Activated CD4-positive, alpha-beta memory T cell treated with anti-CD3 and anti-CD28 coated beads, Interleukin-2, amount 10 ng/mL, durations not matched to agents 7 days and 5 days (primary cell): ENCODE data around the gene FILIP1L. TPM values are rescaled to one million over a fixed set of nuclear protein-coding genes. Genes with fewer than 3 reads are reported as not detected.

Experiments
- CTCF ChIA-PET: fragments of 350-600 bp; sonication (Branson Sonifier 250); formaldehyde crosslinking; loops from one replicate; lab custom pipeline; 2021; ENCODE audit warnings: antibody characterized with exemption, inconsistent platforms; lab: Charles Lee
- POLR2A ChIA-PET: fragments of 350-600 bp; sonication (Branson Sonifier 250); formaldehyde crosslinking; loops from one replicate; lab custom pipeline; 2021; ENCODE audit warnings: antibody characterized with exemption; lab: Charles Lee
- DNase-seq: peaks from one replicate; pipeline ENCODE4 v3.0.0-alpha.2; 2020
- H3K27ac Mint-ChIP-seq: one replicate; pipeline ENCODE4 v1.8.0; 2021; ENCODE audit warnings: mild to moderate bottlenecking, mixed read lengths
- H3K27me3 Mint-ChIP-seq: one replicate; pipeline ENCODE4 v1.8.0; 2021; ENCODE audit warnings: mixed read lengths
- H3K36me3 Mint-ChIP-seq: one replicate; pipeline ENCODE4 v1.8.0; 2021; ENCODE audit warnings: low read depth, mixed read lengths
- H3K4me1 Mint-ChIP-seq: one replicate; pipeline ENCODE4 v1.8.0; 2021; ENCODE audit warnings: mixed read lengths
- H3K4me3 Mint-ChIP-seq: one replicate; pipeline ENCODE4 v1.8.0; 2021; ENCODE audit warnings: mild to moderate bottlenecking, mixed read lengths
- H3K9me3 Mint-ChIP-seq: one replicate; pipeline ENCODE4 v1.8.0; 2021; ENCODE audit warnings: mixed read lengths
- total RNA-seq, 2 experiments: library from RNA; stranded (reverse); gene quantifications; one replicate each; pipeline ENCODE4 v1.2.3, GENCODE V29; 2021

Gene FILIP1L
- total RNA-seq, 2 experiments from 2014 or later, result 1.9 to 2.0 TPM

DNA sequence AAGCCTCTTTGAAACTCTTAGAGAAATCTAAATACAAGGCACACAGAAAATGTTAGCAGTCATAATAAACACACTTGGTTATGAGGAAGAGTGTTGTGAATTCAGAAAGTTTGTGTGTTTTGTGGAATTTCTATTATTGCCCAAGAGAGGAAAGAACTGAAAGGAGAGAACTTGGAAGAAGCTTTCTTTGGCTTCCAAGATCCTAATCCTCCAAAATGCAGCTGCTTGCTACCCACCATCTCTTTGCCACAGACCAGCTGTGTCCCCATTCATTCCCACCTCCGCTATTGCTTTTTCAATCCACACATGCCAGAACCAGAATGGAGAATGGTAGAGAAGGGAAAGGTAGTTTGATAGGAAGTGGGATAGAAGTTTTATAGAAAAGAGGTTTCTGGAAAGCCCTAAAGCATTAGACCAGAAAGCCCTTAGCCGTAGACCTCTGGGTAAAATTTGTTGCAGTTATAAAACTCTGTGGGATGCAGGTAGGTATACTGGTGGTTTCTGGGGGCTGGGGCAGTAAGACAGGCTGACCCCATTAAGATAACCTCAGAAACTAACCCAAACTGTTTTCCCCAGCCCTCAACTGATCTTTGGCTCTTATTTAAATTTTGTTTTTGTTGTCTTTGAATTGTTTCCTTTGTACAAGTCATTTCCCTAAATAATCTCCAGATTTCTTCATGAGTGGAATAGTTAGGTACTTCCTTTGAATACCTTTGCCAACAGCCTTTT lies 108.5 kb downstream of the FILIP1L start:
- peaks cover 2% of the 10 kb centered on the region for H3K4me1 Mint-ChIP-seq
- no peaks in the 10 kb centered on the region for H3K27me3 Mint-ChIP-seq
- H3K27ac Mint-ChIP-seq, result no peak overlapping the region
- ChIA-PET POLR2A (no interaction called here), CTCF (no interaction called here)
- no peaks in the 10 kb centered on the region for H3K9me3 Mint-ChIP-seq
- no peak overlapping the region for H3K4me3 Mint-ChIP-seq
- DNase-seq, result no peak
- peaks cover 2% of the 10 kb centered on the region for H3K36me3 Mint-ChIP-seq

DNA sequence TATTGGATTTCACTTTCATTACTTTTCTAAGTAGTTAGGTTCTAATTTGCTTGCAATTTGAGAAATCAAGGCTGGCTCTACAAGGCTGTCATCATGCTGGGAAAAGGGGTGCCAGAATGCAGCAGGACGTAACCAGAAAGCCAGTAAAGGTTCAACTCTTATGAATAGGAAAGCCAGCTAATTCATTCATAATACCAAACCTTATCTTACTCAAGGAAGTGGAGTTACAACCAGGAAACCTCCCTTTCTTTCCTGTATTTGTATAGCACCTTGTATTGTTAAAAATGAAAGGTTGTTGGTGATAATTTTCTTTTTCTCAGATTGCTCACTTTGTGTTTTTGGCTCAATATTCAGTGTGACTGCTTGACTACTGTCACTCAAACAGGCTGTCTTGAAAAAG lies 109.4 kb downstream of the FILIP1L start:
- POLR2A ChIA-PET, result no interaction called here
- no peak overlapping the region for H3K4me3 Mint-ChIP-seq
- H3K36me3 Mint-ChIP-seq, result no peaks in the 10 kb centered on the region
- H3K27me3 Mint-ChIP-seq, result no peaks in the 10 kb centered on the region
- DNase-seq, result no peak
- H3K9me3 Mint-ChIP-seq, result no peaks in the 10 kb centered on the region
- no peak overlapping the region for H3K27ac Mint-ChIP-seq
- H3K4me1 Mint-ChIP-seq, result peaks cover 2% of the 10 kb centered on the region
- CTCF ChIA-PET, result no interaction called here

DNA sequence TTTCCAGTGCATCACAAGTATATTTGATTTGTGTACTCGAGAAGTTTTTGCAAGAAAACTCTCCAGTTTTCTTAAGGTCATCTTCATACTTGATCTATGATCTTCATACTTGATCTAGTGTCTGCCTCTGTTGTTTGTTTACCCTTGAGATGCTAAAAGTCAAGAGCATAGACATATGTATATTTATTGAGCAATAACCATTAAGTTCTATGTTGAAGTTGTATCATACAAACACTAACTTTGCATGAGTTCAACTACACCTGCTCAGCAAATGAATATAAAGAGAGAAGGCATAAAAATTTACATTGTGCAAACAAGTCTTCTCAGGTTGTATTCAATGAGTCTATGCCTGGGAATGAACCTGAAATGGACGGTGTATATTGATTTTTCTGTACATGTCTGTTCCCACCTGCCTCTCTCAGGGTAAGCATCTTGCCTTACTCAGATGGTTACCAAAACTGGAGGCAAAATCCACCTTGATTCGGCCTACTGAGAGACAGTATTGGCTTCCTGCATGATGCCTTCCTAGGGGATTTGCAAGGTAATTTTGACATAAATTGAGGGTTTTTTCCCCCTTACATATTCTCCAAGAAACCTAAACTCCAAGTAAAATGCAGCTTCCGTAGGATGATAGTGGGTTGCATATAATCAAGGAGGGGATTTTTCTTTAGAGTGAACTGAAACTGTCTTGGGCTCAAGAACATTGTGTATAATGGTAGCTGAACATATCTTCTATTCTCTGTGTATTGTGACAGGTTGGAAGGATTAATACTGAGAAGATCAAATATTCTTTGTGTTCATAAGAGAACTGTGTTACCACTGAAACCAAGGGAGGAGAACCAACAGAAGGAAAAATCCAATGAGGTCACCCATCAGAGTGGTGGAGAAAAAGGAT lies 110.4 kb downstream of the FILIP1L start:
- H3K27me3 Mint-ChIP-seq, result no peaks in the 10 kb centered on the region
- DNase-seq, result no peak
- POLR2A ChIA-PET, result no interaction called here
- peaks cover 2% of the 10 kb centered on the region for H3K4me1 Mint-ChIP-seq
- no peaks in the 10 kb centered on the region for H3K36me3 Mint-ChIP-seq
- H3K4me3 Mint-ChIP-seq, result no peak overlapping the region
- H3K27ac Mint-ChIP-seq, result no peak overlapping the region
- H3K9me3 Mint-ChIP-seq, result no peaks in the 10 kb centered on the region
- CTCF ChIA-PET, result no interaction called here

DNA sequence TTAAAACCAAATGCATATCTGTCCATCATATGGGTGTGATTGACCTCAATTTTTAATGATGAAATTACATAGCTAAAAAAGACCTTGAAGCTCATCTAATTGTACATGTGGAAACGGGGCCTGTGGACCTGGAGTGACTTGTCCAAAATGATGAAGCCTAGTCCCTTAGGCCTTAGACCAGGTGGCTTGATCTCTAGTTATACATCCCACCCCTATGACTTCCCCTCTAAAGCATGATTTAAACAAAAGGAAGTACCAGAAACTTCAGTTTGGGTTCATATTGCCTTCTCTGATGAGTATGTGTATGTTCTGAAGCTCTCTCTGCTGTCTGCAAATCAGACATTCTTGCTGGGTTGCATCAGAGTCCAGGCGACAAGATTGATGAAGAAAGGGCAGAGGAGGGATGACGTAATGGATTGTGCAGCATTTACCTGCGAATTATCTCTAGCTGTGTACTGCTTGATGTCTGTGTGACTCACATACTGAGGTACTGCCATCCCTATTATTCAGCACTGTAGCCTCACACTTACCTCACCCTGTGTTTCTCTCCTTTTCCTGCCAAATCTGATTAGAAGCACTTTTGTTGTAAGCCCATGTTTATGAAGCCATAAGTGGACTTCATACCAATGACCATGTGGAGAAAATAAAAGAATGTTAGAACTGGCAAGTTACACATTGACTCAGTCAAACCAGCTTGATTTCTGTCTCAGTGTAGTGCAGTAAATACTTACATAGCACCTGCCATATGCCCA lies 111.5 kb downstream of the FILIP1L start:
- no peak for DNase-seq
- H3K4me3 Mint-ChIP-seq, result no peak overlapping the region
- H3K27me3 Mint-ChIP-seq, result no peaks in the 10 kb centered on the region
- peaks cover 2% of the 10 kb centered on the region for H3K4me1 Mint-ChIP-seq
- ChIA-PET POLR2A (no interaction called here), CTCF (no interaction called here)
- no peak overlapping the region for H3K27ac Mint-ChIP-seq
- peaks cover 2% of the 10 kb centered on the region for H3K9me3 Mint-ChIP-seq
- H3K36me3 Mint-ChIP-seq, result no peaks in the 10 kb centered on the region

DNA sequence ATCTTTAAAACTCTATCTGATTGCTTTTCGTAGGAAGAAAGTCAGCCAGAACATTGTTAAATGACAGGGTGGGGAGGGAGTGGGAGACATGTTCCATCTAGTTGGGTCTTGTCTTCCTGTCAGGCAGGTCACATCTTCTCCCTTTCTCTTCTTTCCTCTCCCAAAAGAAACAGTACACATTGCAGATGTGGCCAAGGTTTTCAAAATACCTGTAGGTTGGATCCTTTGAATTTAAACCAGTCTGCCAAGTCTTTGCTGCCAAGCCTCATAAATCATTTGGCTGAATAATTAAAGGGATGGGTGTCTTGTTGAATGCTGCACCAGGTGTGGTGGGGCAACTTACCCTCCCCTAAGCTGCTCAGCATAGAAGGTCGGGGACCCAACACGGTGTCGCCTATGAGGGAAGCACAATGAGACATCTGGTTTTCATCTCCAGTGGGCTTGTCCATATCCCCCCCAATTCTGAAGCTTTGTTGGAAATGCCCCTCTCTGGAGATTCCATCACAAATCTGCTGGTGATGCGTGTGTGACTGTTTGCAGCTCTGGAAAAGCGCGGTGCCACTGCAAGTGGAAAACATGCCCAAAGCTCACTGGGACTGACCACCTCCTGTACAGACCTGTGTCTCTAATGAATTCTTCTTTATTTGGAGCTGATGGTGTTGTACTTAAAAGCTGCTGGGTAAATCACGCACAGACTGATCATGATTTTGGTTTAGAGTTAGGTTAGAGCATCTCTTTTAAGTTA lies 112.6 kb downstream of the FILIP1L start:
- Mint-ChIP-seq H3K27ac (no peak overlapping the region), H3K9me3 (peaks cover 5% of the 10 kb centered on the region)
- POLR2A ChIA-PET, result no interaction called here

DNA sequence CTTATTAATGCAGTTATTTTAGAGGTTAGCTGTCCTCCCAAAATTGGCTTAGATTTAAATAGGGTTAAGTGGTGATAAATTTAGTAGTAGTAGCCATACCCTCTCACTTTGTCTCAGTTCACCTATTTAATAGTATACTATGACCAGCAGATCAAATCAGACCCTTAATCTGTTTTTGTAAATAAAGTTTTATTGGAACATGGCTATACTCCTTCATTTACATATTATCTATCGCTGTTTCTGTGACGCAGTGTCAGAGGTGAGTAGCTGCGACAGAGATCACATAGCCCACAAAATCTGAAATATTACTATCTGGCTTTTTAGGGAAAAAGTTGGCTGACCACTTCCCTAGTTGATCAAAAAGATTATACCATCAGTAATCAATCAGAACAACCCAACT lies 113.2 kb downstream of the FILIP1L start:
- Mint-ChIP-seq H3K36me3 (peaks cover 6% of the 10 kb centered on the region), H3K9me3 (peaks cover 9% of the 10 kb centered on the region), H3K4me3 (no peak overlapping the region), H3K4me1 (peaks cover 2% of the 10 kb centered on the region), H3K27me3 (no peaks in the 10 kb centered on the region), H3K27ac (no peak overlapping the region)
- DNase-seq, result no peak
- ChIA-PET CTCF (no interaction called here), POLR2A (no interaction called here)

More for the DNA sequence above, 112.6 kb downstream of the FILIP1L start:
- H3K4me1 Mint-ChIP-seq, result peaks cover 2% of the 10 kb centered on the region
- H3K4me3 Mint-ChIP-seq, result no peak overlapping the region
- H3K27me3 Mint-ChIP-seq, result no peaks in the 10 kb centered on the region
- CTCF ChIA-PET, result interaction anchor here (0.5 kb wide), 1 partner anchor 839 kb away, joined by 4 read pairs; no protein-coding TSS in a partner anchor
- peaks cover 4% of the 10 kb centered on the region for H3K36me3 Mint-ChIP-seq
- DNase-seq, result no peak

DNA sequence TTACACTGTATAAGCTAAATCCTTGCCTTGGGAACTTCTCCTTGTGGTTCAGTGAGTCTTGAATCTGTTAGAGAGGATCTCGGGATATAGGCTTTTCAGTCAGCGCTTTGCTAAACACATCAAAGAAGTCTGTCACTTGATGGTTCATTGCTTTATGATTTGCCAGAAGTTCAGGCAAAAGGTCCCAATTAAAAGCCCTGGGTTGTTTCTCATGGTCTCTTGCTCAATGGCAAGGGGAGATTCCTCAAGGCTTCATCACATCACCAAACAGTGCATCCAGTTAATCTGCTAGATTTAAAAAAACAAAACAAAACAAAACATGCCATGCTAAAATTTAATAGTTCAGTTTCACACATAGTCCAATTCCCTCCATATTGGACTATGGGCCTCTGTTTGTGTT lies 114.8 kb downstream of the FILIP1L start:
- Mint-ChIP-seq H3K9me3 (peaks cover 12% of the 10 kb centered on the region), H3K4me3 (no peak overlapping the region), H3K27me3 (no peaks in the 10 kb centered on the region), H3K27ac (no peak overlapping the region), H3K4me1 (peaks cover 2% of the 10 kb centered on the region), H3K36me3 (peaks cover 14% of the 10 kb centered on the region)
- DNase-seq, result no peak
- ChIA-PET CTCF (no interaction called here), POLR2A (no interaction called here)

DNA sequence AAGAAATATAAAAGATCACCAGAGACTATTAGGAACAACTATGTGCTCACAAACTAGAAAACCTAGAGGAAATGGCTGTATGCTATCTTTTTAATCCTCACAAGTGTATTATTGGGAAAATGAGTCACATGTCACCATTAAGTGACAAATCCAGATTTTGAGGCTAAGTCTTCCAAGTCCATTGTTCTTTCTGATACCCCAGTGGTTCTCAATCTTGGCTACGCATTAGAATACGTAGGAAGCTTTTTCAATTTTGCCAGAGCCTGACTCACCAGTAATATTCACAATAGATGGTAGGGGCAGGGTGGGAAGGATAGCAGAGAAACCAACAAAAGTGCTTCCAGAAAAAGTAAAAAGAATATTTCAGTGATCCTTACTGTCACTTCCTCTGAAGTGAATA lies 117.0 kb downstream of the FILIP1L start:
- peaks cover 18% of the 10 kb centered on the region for H3K36me3 Mint-ChIP-seq
- H3K27ac Mint-ChIP-seq, result no peak overlapping the region
- no peak for DNase-seq
- H3K27me3 Mint-ChIP-seq, result no peaks in the 10 kb centered on the region
- H3K4me1 Mint-ChIP-seq, result no peaks in the 10 kb centered on the region
- POLR2A ChIA-PET, result no interaction called here
- H3K4me3 Mint-ChIP-seq, result no peak overlapping the region
- CTCF ChIA-PET, result no interaction called here
- peaks cover 24% of the 10 kb centered on the region for H3K9me3 Mint-ChIP-seq

DNA sequence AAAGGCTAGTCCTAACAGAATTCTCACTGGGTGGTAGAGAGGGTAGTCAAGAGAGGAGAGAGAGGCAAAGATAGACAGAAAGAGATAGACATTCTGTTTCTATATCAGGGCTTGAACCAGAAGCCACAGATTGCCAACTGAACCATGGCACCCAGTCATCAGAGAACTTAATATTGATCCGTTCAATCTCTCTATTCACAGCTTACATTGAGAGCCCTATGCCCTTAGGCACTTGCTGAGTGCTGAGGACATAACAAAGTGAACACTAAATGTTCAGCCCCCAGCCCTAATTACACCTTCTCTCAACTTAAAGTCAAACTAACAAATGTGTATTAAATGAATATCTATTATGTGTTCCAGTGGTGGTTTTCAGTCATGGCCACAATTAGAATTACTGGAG lies 124.1 kb downstream of the FILIP1L start:
- H3K9me3 Mint-ChIP-seq, result peaks cover 12% of the 10 kb centered on the region
- H3K4me1 Mint-ChIP-seq, result no peaks in the 10 kb centered on the region
- H3K36me3 Mint-ChIP-seq, result peaks cover 7% of the 10 kb centered on the region
- ChIA-PET POLR2A (no interaction called here), CTCF (no interaction called here)
- no peak overlapping the region for H3K27ac Mint-ChIP-seq
- no peaks in the 10 kb centered on the region for H3K27me3 Mint-ChIP-seq
- H3K4me3 Mint-ChIP-seq, result no peak overlapping the region
- no peak for DNase-seq

DNA sequence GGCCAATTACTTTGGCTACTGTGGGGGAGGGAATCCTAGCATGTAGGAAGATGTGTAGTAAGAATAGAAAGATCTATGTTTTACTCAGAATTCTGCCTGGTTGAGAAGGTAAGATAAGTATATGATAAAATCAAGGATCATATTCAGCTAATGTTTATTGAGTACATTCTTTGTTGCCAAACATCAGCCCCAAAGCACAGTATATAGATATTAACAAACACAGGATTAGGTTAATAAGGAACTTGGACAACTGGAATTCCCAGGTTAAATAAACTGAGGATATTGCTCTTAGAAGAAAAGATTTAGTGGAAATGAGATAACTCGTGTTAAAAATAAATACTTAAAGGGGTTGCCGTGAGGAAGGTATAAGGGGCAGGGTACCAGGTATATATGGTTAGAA lies 129.6 kb downstream of the FILIP1L start:
- no peaks in the 10 kb centered on the region for H3K4me1 Mint-ChIP-seq
- no peaks in the 10 kb centered on the region for H3K36me3 Mint-ChIP-seq
- H3K27ac Mint-ChIP-seq, result no peak overlapping the region
- POLR2A ChIA-PET, result no interaction called here
- no peaks in the 10 kb centered on the region for H3K27me3 Mint-ChIP-seq
- no peaks in the 10 kb centered on the region for H3K9me3 Mint-ChIP-seq
- CTCF ChIA-PET, result no interaction called here
- DNase-seq, result no peak
- H3K4me3 Mint-ChIP-seq, result no peak overlapping the region

DNA sequence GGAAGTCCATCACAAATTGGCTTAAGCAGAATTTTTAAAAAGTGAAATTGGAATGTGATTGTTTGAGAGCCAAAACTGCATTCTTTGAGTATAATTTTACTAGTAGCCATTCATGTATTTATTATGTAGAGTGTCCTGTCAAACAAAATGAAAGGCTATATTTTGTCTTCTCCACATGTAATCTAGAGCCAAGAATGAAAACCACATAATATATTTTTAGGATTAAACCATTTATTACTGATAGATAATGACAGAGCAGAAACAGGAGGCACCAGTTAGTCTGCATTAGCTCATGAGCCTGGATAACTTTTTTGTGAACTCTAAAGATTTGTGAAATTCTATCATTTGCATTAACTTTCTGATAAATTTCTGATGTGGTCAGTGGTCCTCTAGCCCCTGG lies 130.2 kb downstream of the FILIP1L start:
- no peaks in the 10 kb centered on the region for H3K4me1 Mint-ChIP-seq
- ChIA-PET POLR2A (no interaction called here), CTCF (no interaction called here)

DNA sequence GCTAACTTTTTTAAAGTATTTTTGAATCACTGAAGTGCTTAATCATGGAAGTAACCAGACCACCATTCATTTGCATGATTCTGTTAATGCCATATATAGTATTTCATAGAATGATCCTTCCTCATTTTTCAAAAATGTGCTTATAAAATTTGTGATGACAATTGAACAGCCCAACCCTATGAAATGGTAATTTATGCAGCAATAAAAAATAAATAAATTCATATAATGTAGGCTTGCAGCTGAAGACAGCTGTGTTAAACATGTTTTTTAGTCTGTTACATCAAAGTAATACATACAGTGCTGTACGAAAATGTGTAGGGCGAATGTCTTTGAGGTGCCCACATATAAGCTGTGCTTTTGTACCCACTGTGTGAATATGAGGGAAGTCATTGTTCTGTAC lies 131.7 kb downstream of the FILIP1L start:
- Mint-ChIP-seq H3K27ac (no peak overlapping the region), H3K4me1 (no peaks in the 10 kb centered on the region), H3K36me3 (no peaks in the 10 kb centered on the region), H3K27me3 (no peaks in the 10 kb centered on the region), H3K9me3 (no peaks in the 10 kb centered on the region), H3K4me3 (no peak overlapping the region)
- no peak for DNase-seq
- CTCF ChIA-PET, result no interaction called here
- POLR2A ChIA-PET, result no interaction called here

More for the DNA sequence above, 130.2 kb downstream of the FILIP1L start:
- H3K27me3 Mint-ChIP-seq, result no peaks in the 10 kb centered on the region
- no peak for DNase-seq
- H3K9me3 Mint-ChIP-seq, result no peaks in the 10 kb centered on the region
- no peak overlapping the region for H3K4me3 Mint-ChIP-seq
- no peaks in the 10 kb centered on the region for H3K36me3 Mint-ChIP-seq
- no peak overlapping the region for H3K27ac Mint-ChIP-seq
